GM21723 (cell line): ENCODE results near the gene CDY1B.
"Not testable (repeated sequence)": the region's sequence is repeated elsewhere in the genome, so short reads cannot be mapped to it uniquely, and the experiment has no call there.

ENCODE experiments used
- ATAC-seq: cut with Tn5 transposase; IDR thresholded peaks from one replicate; pipeline ENCODE4 v1.9.1; 2021; ENCODE audit warnings: mild to moderate bottlenecking, moderate library complexity; ENCODE audit not compliant: unreplicated experiment

CDY1B gene

GRCh38 chrY:24047919-24048318 lies at the start of gene CDY1B:
Gene CDY1B, minus strand, starts transcription at chrY:24048019. Its CDS starts 331 bp downstream, at chrY:24047688.
- not testable (repeated sequence) for ATAC-seq

GRCh38 chrY:24049525-24049924 lies 1.7 kb upstream of the CDY1B start:
- ATAC-seq: not testable (repeated sequence)

- not testable (repeated sequence) for ATAC-seq
Measured at GRCh38 chrY:24043209-24043608, 4.6 kb downstream of the CDY1B start.

- not testable (repeated sequence) for ATAC-seq
Measured at GRCh38 chrY:24039008-24039718, 8.7 kb downstream of the CDY1B start.

DNA sequence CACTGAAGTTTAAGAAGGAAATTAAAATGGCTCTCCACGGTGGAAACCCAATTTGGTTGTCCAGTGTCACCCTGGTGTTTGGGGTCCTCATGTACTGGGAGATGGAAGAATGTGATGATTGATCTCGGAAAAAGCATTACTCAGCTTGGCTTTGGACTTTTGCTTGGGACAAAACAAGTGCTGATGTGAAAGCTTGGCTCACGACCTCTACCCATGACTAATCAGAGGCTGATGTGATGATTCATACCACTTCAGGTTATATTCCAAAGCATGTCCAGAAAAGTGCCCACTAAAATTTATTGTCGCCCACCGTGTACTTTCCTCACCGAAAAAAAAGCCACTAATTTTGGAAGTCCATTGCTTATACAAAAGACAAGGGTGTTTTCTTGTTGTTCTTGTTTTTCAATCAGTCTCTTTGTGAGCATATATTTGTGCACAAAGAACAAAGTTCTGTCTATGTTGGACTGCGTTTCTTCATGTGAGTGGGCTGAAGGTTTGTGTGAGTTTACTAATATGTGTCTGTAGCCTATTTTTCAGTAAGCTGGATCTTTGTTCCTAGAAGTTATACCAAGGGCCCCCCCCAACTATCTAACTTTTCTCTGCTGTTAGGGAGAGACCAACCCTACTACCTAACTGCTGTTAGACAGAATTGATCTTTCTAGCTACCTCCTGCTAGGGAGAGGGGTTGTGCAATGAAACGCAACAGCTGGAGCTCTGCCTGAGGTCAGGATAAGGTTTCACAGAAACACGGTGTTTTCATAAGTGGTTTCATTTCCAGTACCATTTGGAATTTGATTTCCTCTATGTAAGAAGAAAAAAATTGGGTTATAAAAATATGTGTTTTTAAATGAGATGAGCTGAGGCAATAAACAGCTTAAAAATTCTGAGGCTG lies 21.4 kb downstream of the CDY1B start:
- not testable (repeated sequence) for ATAC-seq
